HL-60 (cell line): ENCODE measurements around the gene RELCH.

Experiments used
- DNase-seq, 2 experiments: peaks; one replicate each; pipeline ENCODE4 v3.0.0-alpha.2; 2010 to 2020; ENCODE audit warnings: low read depth in 1 of 2, low spot score in 1 of 2
- H3K27ac ChIP-seq: fragments of 250-450 bp; sonication (Bioruptor Pico); replicated peaks from 2 replicates; pipeline ENCODE4 v1.5.1; 2020; ENCODE audit warnings: mild to moderate bottlenecking, moderate library complexity
- H3K27me3 ChIP-seq: fragments of 250-450 bp; sonication (Bioruptor Pico); 2 replicates; pipeline ENCODE4 v1.5.1; 2021; ENCODE audit warnings: mild to moderate bottlenecking, moderate library complexity; ENCODE audit not compliant: insufficient read depth, poor library complexity, severe bottlenecking
- H3K4me3 ChIP-seq: replicated peaks from 2 replicates; pipeline ENCODE4 v1.5.1; 2011; ENCODE audit warnings: mild to moderate bottlenecking, control low read depth, low read length; ENCODE audit not compliant: insufficient read depth
- GABPA ChIP-seq: IDR thresholded peaks from 2 replicates; pipeline ENCODE4 v1.6.1; 2012; ENCODE audit warnings: low read depth
- POLR2AphosphoS5 ChIP-seq: IDR thresholded peaks from 2 replicates; pipeline ENCODE4 v1.6.1; 2012; ENCODE audit warnings: low read depth
- SPI1 ChIP-seq: IDR thresholded peaks from 2 replicates; pipeline ENCODE4 v1.6.1; 2012; ENCODE audit warnings: low read depth, mild to moderate bottlenecking, borderline replicate concordance
- TF ChIP-seq, protein P1 (sequence below): IDR thresholded peaks from one replicate; pipeline ENCODE4 v1.5.1; 2011; ENCODE audit warnings: low read length, control low read depth, inconsistent platforms; ENCODE audit not compliant: insufficient read depth
- TF ChIP-seq, protein P2 (sequence below): IDR thresholded peaks from 2 replicates; pipeline ENCODE4 v1.6.1; 2012; ENCODE audit warnings: low read depth; ENCODE audit not compliant: insufficient replicate concordance

Gene RELCH

DNA sequence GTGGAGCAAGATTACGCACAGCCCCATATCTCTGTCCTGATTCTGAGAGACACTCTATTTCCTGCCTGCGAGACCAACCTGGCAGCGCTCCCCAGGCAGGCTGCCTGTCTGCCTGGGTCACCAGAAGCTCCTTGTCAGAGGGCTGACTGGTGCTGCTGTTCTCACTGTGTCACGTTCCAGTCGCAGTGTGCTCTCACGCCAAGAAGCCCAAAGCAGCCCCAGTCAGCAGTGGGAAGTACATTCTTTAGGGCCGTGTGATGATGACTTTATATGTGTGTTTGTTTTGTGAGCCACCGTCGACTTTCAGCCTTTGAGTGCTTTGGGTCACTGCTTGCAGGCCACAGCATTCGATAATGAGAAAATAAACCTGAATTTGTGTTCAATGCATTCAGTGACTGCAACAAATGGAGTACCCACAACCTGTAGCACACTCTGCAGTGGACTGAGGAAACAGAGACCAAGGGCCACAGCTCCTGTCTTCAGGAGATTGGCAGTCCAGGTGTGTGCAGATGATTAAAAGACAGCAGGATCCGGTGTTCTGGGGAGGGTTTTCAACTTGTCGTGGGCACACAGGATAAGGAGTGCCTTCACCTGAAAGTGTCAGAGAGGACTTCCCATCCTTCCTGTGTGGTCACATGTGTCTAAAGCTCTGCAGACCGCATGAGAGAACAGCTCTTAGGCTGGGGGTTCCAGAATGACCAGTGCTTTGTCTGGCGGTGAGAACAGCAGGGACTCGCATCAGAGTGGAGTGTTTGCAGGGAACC lies 142.8 kb downstream of the RELCH start:
- no peak for DNase-seq
- H3K4me3 ChIP-seq = no peak overlapping the region
- TF ChIP-seq, protein P1, sequence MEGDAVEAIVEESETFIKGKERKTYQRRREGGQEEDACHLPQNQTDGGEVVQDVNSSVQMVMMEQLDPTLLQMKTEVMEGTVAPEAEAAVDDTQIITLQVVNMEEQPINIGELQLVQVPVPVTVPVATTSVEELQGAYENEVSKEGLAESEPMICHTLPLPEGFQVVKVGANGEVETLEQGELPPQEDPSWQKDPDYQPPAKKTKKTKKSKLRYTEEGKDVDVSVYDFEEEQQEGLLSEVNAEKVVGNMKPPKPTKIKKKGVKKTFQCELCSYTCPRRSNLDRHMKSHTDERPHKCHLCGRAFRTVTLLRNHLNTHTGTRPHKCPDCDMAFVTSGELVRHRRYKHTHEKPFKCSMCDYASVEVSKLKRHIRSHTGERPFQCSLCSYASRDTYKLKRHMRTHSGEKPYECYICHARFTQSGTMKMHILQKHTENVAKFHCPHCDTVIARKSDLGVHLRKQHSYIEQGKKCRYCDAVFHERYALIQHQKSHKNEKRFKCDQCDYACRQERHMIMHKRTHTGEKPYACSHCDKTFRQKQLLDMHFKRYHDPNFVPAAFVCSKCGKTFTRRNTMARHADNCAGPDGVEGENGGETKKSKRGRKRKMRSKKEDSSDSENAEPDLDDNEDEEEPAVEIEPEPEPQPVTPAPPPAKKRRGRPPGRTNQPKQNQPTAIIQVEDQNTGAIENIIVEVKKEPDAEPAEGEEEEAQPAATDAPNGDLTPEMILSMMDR = no peak
- TF ChIP-seq POLR2AphosphoS5 (no peak), GABPA (no peak), SPI1 (no peak)
- TF ChIP-seq, protein P2, sequence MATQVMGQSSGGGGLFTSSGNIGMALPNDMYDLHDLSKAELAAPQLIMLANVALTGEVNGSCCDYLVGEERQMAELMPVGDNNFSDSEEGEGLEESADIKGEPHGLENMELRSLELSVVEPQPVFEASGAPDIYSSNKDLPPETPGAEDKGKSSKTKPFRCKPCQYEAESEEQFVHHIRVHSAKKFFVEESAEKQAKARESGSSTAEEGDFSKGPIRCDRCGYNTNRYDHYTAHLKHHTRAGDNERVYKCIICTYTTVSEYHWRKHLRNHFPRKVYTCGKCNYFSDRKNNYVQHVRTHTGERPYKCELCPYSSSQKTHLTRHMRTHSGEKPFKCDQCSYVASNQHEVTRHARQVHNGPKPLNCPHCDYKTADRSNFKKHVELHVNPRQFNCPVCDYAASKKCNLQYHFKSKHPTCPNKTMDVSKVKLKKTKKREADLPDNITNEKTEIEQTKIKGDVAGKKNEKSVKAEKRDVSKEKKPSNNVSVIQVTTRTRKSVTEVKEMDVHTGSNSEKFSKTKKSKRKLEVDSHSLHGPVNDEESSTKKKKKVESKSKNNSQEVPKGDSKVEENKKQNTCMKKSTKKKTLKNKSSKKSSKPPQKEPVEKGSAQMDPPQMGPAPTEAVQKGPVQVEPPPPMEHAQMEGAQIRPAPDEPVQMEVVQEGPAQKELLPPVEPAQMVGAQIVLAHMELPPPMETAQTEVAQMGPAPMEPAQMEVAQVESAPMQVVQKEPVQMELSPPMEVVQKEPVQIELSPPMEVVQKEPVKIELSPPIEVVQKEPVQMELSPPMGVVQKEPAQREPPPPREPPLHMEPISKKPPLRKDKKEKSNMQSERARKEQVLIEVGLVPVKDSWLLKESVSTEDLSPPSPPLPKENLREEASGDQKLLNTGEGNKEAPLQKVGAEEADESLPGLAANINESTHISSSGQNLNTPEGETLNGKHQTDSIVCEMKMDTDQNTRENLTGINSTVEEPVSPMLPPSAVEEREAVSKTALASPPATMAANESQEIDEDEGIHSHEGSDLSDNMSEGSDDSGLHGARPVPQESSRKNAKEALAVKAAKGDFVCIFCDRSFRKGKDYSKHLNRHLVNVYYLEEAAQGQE = no peak
- peaks cover 18% of the 10 kb centered on the region for H3K27me3 ChIP-seq
- H3K27ac ChIP-seq = no peak overlapping the region

DNA sequence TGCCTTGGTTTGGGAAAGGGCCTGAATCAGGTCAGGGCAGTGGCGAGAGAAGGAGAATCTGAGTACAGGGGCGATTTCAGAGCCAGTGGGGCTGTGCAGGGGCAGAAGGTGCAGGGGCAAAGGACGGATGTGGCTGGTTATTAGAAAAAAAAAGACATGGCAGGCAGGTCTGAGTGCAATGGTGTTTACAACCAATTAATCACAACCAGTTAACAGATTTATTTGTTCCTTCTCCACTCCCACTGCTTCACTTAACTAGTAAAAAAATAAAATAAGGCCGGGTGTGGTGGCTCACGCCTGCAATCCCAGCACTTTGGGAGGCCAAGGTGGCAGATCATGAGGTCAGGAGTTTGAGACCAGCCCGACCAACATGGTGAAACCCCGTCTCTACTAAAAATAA lies 143.6 kb downstream of the RELCH start:
- Histone ChIP-seq H3K4me3 (no peak overlapping the region), H3K27me3 (peaks cover 18% of the 10 kb centered on the region)

DNA sequence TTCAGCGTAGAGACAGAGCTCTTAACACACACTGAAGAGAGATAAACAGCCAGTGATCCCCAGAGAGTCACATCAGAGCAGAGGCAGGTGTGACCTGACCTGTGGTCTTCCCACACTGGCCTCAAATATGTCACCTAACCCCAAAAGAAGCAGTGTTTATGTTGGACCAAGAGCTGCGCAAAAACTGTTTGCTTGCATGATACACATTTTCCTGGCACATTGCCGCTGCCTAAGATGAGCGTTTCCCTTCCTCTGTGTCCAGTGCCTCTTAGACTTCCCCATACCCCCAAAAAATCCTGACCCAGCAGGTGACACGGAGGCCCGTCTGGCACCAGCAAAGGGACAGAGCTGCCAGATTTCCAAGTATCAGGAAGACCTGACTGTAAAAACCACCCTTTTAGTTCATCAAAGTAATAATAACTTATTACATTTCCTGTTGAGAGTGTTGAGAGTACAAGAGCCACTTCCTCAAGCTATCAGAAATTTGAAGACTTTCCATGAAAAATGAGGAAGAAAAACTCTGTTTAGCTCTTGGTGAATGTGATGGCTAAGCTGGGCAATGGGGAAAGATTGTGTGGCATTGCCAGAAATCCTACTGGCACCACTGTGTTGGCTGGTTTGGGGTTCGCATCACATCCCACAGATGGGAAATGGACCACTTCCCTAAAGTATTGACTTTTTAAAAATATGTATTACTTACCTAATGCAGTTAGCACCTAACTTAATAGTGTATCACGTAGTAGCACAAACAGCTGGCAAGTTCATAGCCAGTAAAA lies 144.7 kb downstream of the RELCH start:
- Histone ChIP-seq H3K27ac (no peak overlapping the region), H3K27me3 (peaks cover 12% of the 10 kb centered on the region), H3K4me3 (no peak overlapping the region)
- no peak for DNase-seq
- TF ChIP-seq, protein P1 = no peak
- TF ChIP-seq POLR2AphosphoS5 (no peak), SPI1 (peak; percentile 75)
- TF ChIP-seq, protein P2 = no peak

More for the DNA sequence above, 143.6 kb downstream of the RELCH start:
- TF ChIP-seq SPI1 = no peak
- no peak for DNase-seq
- H3K27ac ChIP-seq = no peak overlapping the region

DNA sequence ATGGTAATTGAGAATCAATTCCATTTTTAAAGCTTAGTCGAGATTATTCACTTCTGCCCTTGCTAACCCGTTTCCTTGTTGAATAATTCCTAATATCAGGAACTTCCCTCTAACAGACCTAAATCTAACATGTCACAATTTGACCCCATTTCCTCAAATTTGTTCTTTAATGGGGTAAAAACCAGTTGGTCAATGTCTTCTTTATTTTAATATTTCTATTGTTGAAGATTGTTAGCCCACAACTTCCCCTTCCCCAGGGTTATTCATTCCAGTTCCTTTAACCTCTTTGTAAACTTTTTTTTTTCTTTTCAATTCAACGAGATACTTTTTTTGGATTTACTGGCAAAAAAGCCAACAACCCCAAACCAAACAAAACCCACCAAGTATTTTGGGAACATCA lies 145.4 kb downstream of the RELCH start:
- peak in 1 of 2 experiments; percentile 27 for DNase-seq
- Histone ChIP-seq H3K27me3 (peaks cover 5% of the 10 kb centered on the region), H3K4me3 (no peak overlapping the region), H3K27ac (no peak overlapping the region)
- TF ChIP-seq, protein P2 = no peak
- peak; percentile 39; the same call in 1 of the 2 replicates for TF ChIP-seq SPI1
